ENCODE results near the gene SGIP1.

DNA sequence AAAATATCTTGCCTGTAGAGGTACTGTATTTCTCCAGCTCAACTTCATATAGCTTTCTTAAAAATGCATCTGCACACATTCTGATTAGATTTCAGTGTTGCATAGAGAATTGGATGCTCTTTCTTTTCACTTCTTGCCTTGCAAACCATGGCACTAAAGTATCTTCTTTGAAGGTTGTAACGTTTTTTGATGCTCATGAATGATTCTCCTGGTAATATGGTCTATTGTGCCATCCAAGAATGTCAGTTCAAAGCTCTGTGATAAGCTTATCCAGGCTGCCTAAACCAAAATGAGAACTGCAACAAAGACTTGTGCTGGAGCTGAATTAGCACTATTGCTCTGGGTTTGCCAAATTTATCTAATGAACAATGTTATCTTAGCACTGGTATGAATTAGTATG lies 1.9 kb downstream of the SGIP1 start:
- TF ChIP-seq, protein P1, sequence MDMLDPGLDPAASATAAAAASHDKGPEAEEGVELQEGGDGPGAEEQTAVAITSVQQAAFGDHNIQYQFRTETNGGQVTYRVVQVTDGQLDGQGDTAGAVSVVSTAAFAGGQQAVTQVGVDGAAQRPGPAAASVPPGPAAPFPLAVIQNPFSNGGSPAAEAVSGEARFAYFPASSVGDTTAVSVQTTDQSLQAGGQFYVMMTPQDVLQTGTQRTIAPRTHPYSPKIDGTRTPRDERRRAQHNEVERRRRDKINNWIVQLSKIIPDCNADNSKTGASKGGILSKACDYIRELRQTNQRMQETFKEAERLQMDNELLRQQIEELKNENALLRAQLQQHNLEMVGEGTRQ (IDR thresholded peaks at IDR 0.05; ENCODE audit: low read length): no peak
- TF ChIP-seq EP300 (IDR thresholded peaks at IDR 0.05; ENCODE audit: borderline replicate concordance in 1 of 2, low read depth in 2 of 2, low read length in 2 of 2): no peak
- no peak for TF ChIP-seq RNF2 (IDR thresholded peaks at IDR 0.05; ENCODE audit: borderline replicate concordance, low read depth, low read length, missing control alignments, poor library complexity, severe bottlenecking)
- TF ChIP-seq, protein P2, sequence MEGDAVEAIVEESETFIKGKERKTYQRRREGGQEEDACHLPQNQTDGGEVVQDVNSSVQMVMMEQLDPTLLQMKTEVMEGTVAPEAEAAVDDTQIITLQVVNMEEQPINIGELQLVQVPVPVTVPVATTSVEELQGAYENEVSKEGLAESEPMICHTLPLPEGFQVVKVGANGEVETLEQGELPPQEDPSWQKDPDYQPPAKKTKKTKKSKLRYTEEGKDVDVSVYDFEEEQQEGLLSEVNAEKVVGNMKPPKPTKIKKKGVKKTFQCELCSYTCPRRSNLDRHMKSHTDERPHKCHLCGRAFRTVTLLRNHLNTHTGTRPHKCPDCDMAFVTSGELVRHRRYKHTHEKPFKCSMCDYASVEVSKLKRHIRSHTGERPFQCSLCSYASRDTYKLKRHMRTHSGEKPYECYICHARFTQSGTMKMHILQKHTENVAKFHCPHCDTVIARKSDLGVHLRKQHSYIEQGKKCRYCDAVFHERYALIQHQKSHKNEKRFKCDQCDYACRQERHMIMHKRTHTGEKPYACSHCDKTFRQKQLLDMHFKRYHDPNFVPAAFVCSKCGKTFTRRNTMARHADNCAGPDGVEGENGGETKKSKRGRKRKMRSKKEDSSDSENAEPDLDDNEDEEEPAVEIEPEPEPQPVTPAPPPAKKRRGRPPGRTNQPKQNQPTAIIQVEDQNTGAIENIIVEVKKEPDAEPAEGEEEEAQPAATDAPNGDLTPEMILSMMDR (IDR thresholded peaks at IDR 0.05; ENCODE audit: control extremely low read depth in 1 of 3, insufficient read depth in 1 of 3, low read depth in 1 of 3, low read length in 3 of 3): no peak
